Myocyte (in vitro differentiated cells): ENCODE measurements around the gene USP33. TPM values are rescaled to one million over a fixed set of nuclear protein-coding genes. Genes with fewer than 3 reads are reported as not detected.
"Not testable (repeated sequence)": the region's sequence is repeated elsewhere in the genome, so short reads cannot be mapped to it uniquely, and the experiment has no call there.

ENCODE experiments used
- DNase-seq: peaks from one replicate; pipeline ENCODE4 v3.0.0-alpha.2; 2012; ENCODE audit warnings: low read depth
- total RNA-seq: library from RNA; depleted of rRNA; stranded (reverse); fragments of >200 nt; gene quantifications from 2 replicates; pipeline ENCODE4 v1.2.3, GENCODE V29; 2014

Gene USP33
- total RNA-seq, 1 donor from 2014 or later, result 42.9 TPM

DNA sequence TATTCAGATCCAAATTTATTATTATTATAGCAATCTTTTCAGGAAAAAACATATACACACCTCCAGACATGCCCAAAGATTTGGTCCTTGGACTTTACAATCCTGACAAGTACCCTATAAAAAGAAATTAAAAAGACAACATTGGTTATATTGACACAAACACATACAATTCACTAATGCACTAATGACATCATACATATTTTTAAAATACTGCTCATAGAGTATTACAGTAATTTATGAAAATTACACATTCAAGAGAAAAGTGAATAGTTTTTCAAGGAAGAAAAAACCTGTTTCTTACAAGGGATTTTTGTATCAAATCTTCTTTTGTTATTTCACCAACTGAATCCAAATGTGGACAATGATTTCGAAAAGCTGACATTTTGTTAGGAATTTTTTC, 18.3 kb downstream of the USP33 start:
- no peak for DNase-seq

DNA sequence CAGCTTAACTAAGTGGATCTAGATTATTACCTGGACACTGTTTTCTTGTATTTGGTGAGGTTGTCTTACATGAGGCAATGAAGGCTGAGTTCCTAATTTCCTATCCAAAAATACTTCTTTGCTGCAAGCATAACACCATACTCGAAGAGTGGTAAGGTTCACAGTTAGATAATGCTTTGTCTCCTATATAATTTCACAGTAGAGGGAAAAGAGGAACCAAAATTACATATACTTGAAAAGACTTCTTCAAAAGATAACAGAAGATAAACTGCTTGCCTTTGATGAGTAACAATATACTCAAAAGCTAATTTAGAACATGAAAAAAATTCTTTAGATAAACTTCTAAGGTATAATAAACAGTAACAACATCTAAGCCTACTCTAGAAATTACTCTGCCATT, 20.4 kb downstream of the USP33 start:
- DNase-seq, result no peak

DNA sequence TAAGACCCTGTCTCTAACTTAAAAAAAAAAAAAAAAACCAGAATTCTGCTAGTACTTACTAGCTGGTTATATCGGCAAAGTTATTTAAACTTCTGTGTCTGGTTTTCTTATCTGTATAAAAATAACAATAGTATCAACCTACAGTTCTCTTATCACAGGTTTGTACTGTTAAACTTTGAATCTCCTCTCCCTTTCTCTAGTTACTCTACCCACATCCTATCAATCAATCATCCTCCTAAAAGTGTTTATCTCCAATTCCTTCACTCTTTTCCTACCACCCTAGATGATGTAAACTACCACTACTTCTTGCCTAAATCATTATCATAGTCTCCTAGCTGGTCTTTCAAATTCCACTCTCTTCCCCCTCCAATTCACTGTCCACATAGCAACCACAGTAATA, 27.6 kb downstream of the USP33 start:
- no peak for DNase-seq

DNA sequence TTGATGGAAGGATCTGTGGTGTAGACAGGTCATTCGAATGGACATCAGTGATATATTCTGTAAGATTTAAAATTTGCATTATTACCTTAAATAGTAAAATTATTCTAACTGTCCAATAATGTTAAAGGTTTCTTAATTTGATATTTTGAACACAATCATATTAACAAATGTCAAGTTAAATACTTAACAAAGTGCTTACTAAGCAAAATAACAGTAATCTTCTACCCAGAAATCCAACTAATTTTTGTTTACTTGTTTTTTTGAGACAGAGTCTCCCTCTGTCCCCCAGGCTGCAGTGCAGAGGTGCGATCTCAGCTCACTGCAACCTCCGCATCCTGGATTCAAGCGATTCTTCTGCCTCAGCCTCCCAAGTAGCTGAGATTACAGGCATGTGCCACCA, 33.9 kb downstream of the USP33 start:
- no peak for DNase-seq

DNA sequence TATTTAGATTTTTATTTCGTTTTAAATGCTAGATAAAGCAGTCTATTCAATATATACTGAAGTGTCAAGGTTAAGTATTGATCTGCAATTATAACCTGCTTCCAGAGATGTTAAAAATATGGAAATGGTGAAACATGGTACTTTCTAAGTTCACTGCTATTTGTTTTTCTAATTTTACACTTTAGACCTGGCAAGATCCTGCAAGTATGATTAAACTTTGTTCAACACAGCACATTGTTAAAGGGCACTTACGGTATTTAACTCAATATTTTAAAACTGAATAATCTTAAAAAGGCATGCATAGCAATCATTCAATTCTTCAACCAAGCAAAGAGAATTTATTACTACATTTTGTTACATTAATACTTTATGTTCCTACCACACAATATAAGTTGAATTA, 41.5 kb downstream of the USP33 start:
- DNase-seq, result no peak

DNA sequence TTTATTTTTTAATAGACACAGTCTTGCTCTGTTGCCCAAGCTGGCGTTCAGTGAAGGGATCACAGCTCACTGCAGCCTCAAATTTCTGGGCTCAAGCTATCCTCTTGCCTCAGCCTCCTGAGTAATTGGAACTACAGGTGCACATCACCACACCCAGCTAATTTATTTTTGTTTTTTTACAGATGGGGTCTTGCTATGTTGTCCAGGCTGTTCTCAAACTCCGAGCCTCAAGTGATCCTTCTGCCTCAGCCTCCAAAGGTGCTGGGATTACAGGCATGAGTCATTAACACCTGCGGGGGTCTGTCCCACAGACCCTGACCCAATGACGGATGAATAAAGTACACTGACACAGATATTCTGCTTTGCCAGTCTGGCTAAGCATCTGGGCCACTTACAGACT, 43.6 kb downstream of the USP33 start:
- DNase-seq, result no peak

DNA sequence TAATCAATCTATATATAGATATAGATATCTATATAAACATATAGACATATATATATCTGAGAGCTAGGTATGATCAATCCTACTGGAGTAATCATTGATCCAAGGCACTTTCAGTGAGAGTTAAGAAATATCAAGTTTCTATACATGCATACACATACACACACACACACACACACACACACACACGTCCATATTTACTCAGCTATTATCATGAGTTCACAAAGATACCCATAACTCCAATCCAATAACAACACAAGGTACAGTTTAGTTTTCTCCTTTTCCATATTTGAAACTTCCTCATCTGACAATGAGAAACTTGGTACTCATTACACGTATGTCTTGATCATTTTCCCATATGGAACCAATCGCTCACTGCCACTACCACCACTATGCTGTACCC, 49.9 kb downstream of the USP33 start:
- DNase-seq, result no peak

DNA sequence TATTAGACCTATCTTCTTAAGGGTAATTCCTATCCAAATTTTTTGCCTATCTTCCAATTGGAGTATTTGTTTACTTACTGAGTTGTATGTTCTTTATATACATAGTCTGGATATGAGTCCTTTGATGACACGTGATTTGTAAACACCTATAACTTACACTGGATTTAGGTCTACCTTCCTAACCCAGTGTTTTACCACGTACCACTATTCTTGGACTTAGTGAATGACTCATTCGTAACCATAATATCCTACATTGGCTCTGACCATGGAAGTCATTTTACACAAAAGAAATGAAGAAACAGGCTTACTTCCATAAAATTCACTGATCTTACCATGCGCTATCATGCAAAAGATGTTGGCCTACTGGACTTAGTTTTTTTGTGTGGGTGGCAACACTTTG, 53.3 kb downstream of the USP33 start:
- peak; percentile 2 for DNase-seq

DNA sequence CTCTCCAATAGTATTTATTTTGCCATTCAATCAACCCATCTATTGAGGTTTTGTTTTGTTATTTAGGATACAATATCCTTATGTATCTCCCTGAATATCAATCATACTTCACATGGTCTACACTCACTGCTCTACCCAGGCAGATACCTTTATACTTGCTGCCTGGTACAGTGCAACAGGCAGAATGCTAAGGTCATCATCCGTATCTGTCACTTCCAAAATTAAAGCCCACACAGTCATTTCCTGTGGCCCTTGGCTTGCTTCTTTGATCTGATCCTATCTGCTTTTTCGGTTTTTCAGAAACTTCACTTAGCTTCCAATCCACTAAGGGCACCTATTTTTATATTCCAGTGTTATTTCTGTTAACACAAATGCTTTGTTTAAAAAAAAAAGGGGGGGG, 54.9 kb downstream of the USP33 start:
- DNase-seq, result no peak

DNA sequence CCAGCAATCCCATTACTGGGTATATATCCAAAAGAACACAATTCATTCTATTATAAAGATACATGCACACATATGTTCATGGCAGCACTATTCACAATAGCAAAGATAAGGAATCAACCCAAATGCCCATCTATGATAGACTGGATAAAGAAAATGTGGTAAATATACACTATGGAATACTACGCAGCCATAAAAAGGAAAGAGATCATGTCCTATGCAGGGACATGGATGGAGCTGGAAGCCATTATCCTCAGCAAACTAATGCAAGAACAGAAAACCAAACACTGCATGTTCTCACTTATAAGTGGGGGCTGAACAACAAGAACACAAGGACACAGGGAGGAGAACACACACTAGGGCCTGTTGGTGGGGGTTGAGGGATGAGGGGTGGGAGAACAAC, 60.0 kb downstream of the USP33 start:
- DNase-seq, result not testable (repeated sequence)

DNA sequence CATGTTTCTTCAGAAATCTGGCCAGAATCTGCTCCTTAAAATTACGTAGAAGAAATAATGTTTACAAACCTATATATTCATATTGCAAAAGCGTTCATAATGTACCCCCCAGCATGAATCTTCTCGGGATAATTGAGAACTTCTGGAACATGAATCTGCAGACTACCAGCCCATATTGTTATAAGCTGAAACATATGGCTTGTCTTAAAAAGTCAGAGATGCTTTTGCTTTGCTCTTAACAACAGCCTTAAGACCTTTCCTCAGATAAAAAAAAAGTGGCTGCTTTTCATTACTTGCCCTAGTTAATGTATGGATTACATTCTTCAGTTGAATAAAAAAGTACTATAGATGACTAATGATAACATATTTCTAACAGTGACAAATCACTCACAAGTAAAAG, 62.2 kb downstream of the USP33 start:
- DNase-seq, result no peak

DNA sequence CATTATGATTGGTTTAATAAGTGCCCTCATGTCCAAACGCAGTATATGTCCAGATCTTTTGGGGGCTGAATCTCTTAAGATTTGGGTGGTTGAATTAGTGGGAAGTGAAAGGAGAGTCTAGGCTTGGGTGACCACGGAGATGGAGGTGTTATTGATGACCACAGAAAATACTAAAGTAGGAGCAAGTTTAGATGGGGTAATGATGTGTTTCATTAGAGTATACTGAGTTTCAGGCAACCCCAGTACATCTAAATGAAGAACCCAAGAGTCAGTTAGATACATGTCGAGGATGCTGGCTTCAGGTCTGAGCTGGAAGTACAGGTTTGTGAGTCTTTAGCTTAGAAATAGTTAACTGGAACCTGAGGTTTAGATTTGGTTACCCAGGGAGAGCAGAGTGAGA, 70.7 kb downstream of the USP33 start:
- DNase-seq, result no peak

DNA sequence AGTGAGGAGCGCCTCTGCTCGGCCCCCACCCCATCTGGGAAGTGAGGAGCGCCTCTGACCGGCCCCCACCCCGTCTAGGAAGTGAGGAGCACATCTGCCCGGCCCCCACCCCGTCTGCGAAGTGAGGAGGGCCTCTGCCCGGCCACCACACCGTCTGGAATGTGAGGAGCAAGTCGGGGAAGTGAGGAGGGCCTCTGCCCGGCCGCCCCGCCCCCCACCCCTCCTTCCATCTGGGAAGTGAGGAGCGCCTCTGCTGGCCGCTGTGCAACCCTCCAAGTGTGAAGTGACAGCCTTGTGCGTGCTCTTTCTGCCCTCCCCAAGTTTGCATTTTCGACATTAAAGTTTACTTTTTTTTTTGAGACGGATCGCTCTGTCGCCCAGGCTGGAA, 72.1 kb downstream of the USP33 start:
- DNase-seq, result no peak

DNA sequence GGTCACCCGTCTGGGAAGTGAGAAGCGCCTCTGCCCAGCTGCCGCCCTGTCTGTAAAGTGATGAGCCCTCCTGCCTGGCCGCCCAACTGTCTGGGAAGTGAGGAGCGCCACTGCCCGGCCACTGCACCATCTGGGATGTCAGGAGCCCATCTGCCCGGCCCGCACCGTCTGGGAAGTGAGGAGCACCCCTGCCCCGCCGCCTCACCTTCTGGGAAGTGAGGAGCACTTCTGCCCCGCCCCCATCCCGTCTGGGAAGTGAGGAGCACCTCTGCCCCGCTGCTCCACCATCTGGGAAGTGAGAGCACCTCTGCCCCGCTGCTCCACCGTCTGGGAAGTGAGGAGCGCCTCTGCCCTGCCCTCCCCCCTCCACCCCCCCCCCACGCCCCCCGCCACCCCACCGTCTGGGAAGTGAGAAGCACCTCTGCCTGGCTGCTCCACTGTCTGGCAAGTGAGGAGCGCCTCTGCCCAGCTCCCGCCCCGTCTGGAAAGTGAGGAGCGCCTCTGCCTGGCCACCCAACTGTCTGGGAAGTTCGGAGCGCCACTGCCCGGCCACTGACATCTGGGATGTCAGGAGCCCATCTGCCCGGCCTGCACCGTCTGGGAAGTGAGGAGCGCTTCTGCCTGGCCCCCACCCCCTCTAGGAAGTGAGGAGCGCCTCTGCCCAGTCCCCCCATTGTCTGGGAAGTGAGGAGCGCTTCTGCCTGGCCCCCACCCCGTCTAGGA, 72.7 kb downstream of the USP33 start:
- DNase-seq, result no peak

DNA sequence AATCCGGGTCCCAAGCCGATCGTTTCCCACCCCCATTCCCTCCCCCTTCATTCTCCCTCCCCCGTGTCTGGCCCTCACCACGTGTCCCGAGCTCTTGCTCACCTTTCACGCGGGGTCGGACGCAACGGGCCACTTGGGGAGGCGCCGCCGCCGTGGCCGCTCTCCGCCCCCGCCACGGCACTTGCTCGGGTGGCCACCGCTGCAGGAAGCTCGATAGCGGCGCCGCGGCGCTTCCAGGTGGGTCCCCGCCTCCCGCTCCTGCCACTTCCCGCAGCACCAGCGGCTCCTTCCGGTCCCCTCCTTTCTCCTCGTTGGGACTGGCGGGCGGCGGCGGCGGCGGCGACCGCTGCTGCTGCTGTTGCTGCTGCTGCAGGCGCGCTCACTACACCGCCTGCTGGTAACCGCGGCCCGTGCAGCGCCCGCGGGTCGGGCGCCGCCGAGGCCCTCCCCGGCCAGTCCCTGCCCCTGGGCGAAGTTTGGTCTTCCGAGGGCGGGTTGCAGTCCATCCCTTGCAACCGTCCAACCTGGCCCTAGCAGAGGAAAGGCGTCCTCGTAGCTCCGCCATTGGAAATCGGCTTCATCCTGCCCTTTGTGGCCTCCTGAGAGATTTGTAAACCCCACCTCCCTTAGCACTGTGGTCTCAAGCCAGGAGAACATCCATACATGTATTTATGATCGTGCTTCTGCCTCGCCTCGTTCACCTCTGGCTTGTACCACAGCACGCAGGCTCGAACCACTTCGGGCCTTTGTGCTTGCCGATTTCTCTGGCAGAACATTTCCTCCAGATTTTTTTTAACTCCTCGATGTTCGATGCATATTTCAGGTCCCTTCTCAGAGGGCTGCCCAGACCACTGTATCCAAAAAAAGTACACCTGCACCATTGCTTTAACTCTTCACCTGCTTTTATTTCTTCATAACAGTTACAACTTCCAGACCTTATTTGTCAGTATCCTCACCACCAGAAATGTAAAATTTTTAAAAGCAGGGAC, 76.2 kb downstream of the USP33 start:
- peak; percentile 91 for DNase-seq

DNA sequence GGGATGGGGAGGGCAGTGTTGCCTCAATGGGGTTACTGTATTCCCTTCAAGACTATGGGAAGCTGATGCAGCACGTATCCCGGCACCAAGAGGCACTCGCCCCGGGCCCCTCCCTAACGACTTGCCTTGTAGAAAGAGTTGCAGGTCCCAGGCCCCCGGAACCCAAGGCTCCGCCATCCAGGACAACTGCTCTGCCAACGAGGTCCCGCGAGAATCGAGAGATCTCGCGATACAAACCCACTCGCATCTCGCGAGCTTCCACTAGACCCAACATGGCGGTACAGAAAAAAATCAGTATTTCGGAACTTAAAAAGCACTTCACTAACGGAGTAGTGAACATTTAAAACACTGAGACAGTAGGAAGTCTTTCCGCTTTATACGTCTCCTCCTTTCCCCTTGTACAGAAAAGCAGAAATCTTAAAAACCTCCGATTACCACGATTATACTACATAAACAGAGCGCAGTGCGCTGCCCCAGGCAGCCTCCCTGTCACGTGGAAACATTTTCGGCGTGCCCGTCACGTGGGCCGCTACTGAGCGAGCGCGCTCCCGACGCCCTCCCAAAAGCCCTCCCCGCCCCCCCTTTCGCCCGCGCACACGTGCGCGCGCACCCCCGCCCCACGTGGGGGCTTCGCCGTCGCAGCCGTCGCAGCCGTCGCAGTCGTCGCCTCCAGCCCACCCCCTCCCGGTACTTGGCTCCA, 77.0 kb downstream of the USP33 start, which contains the start of gene ZZZ3:
ZZZ3 (minus strand) TSS at position 199 of the 700 bp plus-strand sequence. CDS start 49,304 bp downstream, outside the sequence.
- DNase-seq, result peak; percentile 96

DNA sequence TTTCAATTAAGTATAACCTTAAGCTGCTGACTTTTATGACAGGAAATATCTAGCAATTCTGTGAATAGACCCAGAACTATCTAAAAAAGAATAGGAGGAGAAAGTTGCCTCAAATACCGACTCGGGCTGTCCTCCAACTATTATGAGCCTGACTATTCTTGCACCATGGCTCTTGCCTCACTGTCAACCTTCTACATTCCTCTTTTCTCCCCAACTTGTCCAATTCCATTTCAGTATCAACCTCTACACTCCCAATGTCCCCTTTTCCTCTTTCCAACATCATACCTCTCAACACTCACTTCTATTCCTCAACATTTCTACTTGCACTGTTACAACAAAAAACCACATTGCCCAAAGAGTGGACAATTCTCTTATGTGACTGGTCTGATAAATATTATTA, 79.5 kb downstream of the USP33 start:
- no peak for DNase-seq

DNA sequence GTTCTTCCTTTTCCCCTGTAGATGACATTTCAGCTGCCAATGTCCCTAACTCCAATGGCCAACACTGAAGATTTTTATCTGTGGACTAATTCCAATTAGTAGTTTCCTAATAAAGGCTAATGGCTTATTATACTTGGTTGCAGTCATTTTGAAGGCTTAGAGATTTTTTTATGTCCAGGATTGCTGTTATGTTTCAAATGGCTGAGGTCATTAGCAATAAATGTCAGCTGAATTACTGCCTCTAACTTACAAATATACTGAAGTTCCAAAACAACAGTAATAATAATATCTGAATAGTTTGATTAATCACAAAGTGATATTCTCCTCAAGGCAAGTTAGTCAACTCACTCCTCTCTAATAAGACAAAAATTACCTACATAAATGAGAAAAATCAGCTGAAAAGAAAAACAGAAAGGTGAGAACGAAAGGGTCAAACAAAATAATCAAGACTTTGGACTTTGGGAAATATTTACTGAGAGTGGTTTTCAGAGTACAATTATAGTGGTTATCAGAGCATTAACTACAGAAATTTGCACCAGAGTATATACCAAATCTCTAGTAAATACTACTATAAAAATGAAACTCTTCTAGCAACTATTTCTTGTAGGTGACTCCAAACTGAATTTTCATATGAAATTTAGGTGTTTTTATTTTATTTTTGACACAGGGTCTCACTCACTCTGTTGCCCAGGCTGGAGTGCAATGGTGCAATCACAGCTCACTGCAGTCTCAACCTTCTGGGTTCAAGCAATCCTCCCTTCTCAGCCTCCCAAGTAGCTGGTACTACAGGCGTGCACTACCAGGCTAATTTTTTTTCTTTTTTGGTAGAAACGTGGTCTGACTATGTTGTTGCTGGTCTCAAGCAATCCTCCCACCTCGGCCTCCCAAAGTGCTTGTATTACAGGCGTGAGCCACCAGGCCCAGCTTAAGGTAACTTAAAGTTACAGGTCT, 80.7 kb downstream of the USP33 start:
- DNase-seq, result no peak

DNA sequence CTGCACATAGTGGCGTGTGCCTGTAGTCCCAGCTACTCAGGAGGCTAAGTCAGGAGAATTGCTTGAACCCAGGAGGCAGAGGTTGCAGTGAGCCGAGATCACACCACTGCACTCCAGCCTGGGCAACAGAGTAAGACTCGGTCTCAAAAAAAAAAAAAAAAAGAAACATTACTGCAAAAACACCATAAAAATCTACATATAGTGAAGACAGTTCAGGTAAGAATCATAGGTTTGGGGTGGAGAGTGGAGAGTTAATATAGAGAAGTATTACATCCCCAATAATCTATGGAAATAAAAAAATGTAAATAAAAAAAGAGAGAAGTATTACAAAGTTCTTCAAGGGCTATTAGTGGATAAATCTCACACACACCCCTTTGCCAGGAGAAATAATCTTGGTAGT, 84.8 kb downstream of the USP33 start:
- DNase-seq, result not testable (repeated sequence)

DNA sequence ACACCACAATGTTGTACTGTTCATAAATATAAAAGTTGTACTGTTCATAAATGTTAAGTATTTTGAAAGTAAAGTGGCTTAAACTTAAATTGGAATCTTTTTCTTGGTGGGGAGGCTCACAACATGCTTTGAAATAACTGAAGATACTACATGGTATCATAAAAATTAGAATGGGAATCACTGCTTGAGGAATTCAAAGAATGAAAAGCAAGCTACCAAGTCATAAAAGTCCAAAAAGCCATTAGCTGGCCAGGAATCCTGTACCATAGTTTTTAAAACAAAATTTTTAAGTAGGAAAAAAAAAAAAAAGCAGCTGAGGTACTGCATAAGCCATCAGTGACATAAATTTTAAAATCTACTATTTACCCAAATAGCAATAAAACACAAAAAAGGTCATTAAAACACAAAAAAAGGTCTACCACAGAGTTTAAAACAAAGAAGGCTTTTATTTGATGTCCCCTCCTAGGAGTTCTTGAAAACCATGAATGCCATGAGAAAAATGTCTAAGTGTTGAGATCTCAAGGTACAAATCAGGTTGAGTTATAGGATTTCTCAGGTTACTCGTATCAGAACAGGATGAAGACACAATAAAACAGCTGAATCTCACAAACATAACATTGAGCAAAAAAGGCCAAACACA, 85.8 kb downstream of the USP33 start:
- DNase-seq, result no peak
